GM23338 (cell line): ENCODE measurements around the gene SPPL2C. TPM values are rescaled to one million over a fixed set of nuclear protein-coding genes. Genes with fewer than 3 reads are reported as not detected.

Experiments used
- ATAC-seq: fragments of 200-7000 bp; cut with Tn5 transposase; 3 replicates; pipeline ENCODE4 v1.9.1; 2020
- DNase-seq: peaks from one replicate; pipeline ENCODE4 v3.0.0-alpha.2; 2015; ENCODE audit warnings: low spot score
- H2AFZ ChIP-seq: fragments of 200-600 bp; sonication (generic); 2 replicates; pipeline ENCODE4 v1.8.0; 2016; ENCODE audit warnings: antibody characterized with exemption, mild to moderate bottlenecking, moderate library complexity
- H3F3A ChIP-seq: fragments of 200-600 bp; sonication (generic); replicated peaks from 2 replicates; pipeline ENCODE4 v1.8.0; 2017; ENCODE audit warnings: antibody characterized with exemption, mixed run types, low read depth
- H3K27ac ChIP-seq: fragments of 200-600 bp; sonication (generic); 2 replicates; pipeline ENCODE4 v1.6.1; 2016; ENCODE audit warnings: low read depth
- H3K27me3 ChIP-seq: fragments of 200-600 bp; sonication (generic); 2 replicates; pipeline ENCODE4 v1.8.0; 2016; ENCODE audit warnings: mild to moderate bottlenecking, mixed run types, moderate library complexity; ENCODE audit not compliant: insufficient read depth
- H3K36me3 ChIP-seq: fragments of 200-600 bp; sonication (generic); 2 replicates; pipeline ENCODE4 v1.8.0; 2016; ENCODE audit warnings: mild to moderate bottlenecking; ENCODE audit not compliant: insufficient read depth
- H3K4me1 ChIP-seq: fragments of 200-600 bp; sonication (generic); 2 replicates; pipeline ENCODE4 v1.8.0; 2016; ENCODE audit warnings: mild to moderate bottlenecking, moderate library complexity; ENCODE audit not compliant: insufficient read depth
- H3K4me2 ChIP-seq: fragments of 200-600 bp; sonication (generic); 2 replicates; pipeline ENCODE4 v1.7.1; 2017; ENCODE audit warnings: mixed run types
- H3K4me3 ChIP-seq: fragments of 200-600 bp; sonication (generic); 2 replicates; pipeline ENCODE4 v1.6.1; 2016; ENCODE audit warnings: mixed run types
- H3K79me2 ChIP-seq: fragments of 200-600 bp; sonication (generic); replicated peaks from 2 replicates; pipeline ENCODE4 v1.8.0; 2017; ENCODE audit warnings: mild to moderate bottlenecking; ENCODE audit not compliant: insufficient read depth
- H3K9me2 ChIP-seq: fragments of 200-600 bp; sonication (generic); 2 replicates; pipeline ENCODE4 v1.8.0; 2017; ENCODE audit not compliant: insufficient read depth
- H4K20me1 ChIP-seq: fragments of 200-600 bp; sonication (generic); replicated peaks from 2 replicates; pipeline ENCODE4 v1.8.0; 2017; ENCODE audit warnings: mild to moderate bottlenecking; ENCODE audit not compliant: insufficient read depth
- H3K27ac Mint-ChIP-seq: 2 replicates; pipeline ENCODE4 v1.8.0; 2020; ENCODE audit warnings: inconsistent platforms, mild to moderate bottlenecking, moderate library complexity, mixed read lengths
- H3K27me3 Mint-ChIP-seq: 3 replicates; pipeline ENCODE4 v1.8.0; 2022; ENCODE audit warnings: low read depth, mild to moderate bottlenecking, moderate library complexity, mixed read lengths, inconsistent platforms; ENCODE audit not compliant: insufficient read depth, poor library complexity
- H3K36me3 Mint-ChIP-seq: 3 replicates; pipeline ENCODE4 v1.8.0; 2021; ENCODE audit warnings: low read depth, mild to moderate bottlenecking, inconsistent platforms, moderate library complexity, mixed read lengths
- H3K4me1 Mint-ChIP-seq: 3 replicates; pipeline ENCODE4 v1.8.0; 2020; ENCODE audit warnings: mild to moderate bottlenecking, inconsistent platforms, mixed read lengths
- H3K4me3 Mint-ChIP-seq: 3 replicates; pipeline ENCODE4 v1.8.0; 2021; ENCODE audit warnings: moderate library complexity, mild to moderate bottlenecking, inconsistent platforms, mixed read lengths
- H3K9me3 Mint-ChIP-seq: 3 replicates; pipeline ENCODE4 v1.8.0; 2020; ENCODE audit warnings: moderate library complexity, mild to moderate bottlenecking, inconsistent platforms, mixed read lengths
- CREB1 ChIP-seq: fragments of 250-450 bp; sonication (Bioruptor Pico); IDR thresholded peaks from 2 replicates; pipeline ENCODE4 v1.5.0; 2020; ENCODE audit warnings: low read depth, mild to moderate bottlenecking, moderate library complexity
- CTCF ChIP-seq, 2 experiments: fragments of 200-600 bp in 1 of 2; sonication (generic) in 1 of 2; conservative IDR thresholded peaks; 2 replicates each; pipeline versions ENCODE4 v1.5.1 to v1.6.1; 2016 to 2017; ENCODE audit warnings: antibody characterized with exemption in 2 of 2, low read depth in 2 of 2, mild to moderate bottlenecking in 2 of 2, moderate library complexity in 1 of 2
- ETS1 ChIP-seq: IDR thresholded peaks from 2 replicates; pipeline ENCODE4 v1.6.1; 2016; ENCODE audit warnings: antibody characterized with exemption
- EZH2 ChIP-seq: fragments of 200-600 bp; sonication (generic); IDR thresholded peaks from one replicate; pipeline ENCODE4 v1.8.0; 2017; ENCODE audit warnings: antibody characterized with exemption, mild to moderate bottlenecking, low read depth; ENCODE audit not compliant: unreplicated experiment
- EZH2phosphoT487 ChIP-seq: fragments of 200-600 bp; sonication (generic); IDR thresholded peaks from one replicate; pipeline ENCODE4 v1.8.1; 2018; ENCODE audit warnings: antibody characterized with exemption; ENCODE audit not compliant: unreplicated experiment
- JUNB ChIP-seq: IDR thresholded peaks from one replicate; pipeline ENCODE4 v1.6.1; 2016; ENCODE audit warnings: antibody characterized with exemption; ENCODE audit not compliant: unreplicated experiment
- NANOG ChIP-seq: IDR thresholded peaks from 2 replicates; pipeline ENCODE4 v1.6.1; 2016; ENCODE audit warnings: antibody characterized with exemption, borderline replicate concordance
- POLR2AphosphoS5 ChIP-seq: IDR thresholded peaks from 2 replicates; pipeline ENCODE4 v1.6.1; 2016; ENCODE audit warnings: antibody characterized with exemption, low read depth
- REST ChIP-seq: IDR thresholded peaks from one replicate; pipeline ENCODE4 v1.6.1; 2018; ENCODE audit warnings: antibody characterized with exemption; ENCODE audit not compliant: unreplicated experiment
- STAT1 ChIP-seq: IDR thresholded peaks from one replicate; pipeline ENCODE4 v1.6.1; 2016; ENCODE audit warnings: antibody characterized with exemption; ENCODE audit not compliant: unreplicated experiment
- ZNF114 ChIP-seq: fragments of 250-450 bp; sonication (Bioruptor Pico); IDR thresholded peaks from 2 replicates; pipeline ENCODE4 v1.5.0; 2020; ENCODE audit warnings: mild to moderate bottlenecking, moderate library complexity
- ZNF331 ChIP-seq: fragments of 250-450 bp; sonication (Bioruptor Pico); IDR thresholded peaks from 2 replicates; pipeline ENCODE4 v1.5.0; 2020; ENCODE audit warnings: low read depth, mild to moderate bottlenecking, moderate library complexity
- ZNF462 ChIP-seq: fragments of 250-450 bp; sonication (Bioruptor Pico); IDR thresholded peaks from 2 replicates; pipeline ENCODE4 v1.5.0; 2020; ENCODE audit warnings: mild to moderate bottlenecking, moderate library complexity
- polyA plus RNA-seq: library from polyadenylated mRNA; unstranded; fragments of >200 nt; fragmentation: Nextera tagmentation; extraction: Ambion mirVana; gene quantifications from 2 replicates; pipeline ENCODE4 v1.2.1, GENCODE V29; 2016
- total RNA-seq: library from RNA; depleted of rRNA; stranded (reverse); fragments of >200 nt; shearing (Covaris generic); gene quantifications from 2 replicates; pipeline ENCODE4 v1.2.3, GENCODE V29; 2014

SPPL2C gene
- total and polyA plus RNA-seq, 2 experiments from 2014 or later: 0.14 TPM; not detected in 1

- ATAC-seq (no peak), DNase-seq (no peak)
- Mint-ChIP-seq H3K4me1 (no peaks in the 10 kb centered on the region), H3K27ac (no peak overlapping the region), H3K4me3 (no peak overlapping the region), H3K36me3 (no peaks in the 10 kb centered on the region), H3K27me3 (peaks cover 10% of the 10 kb centered on the region), H3K9me3 (no peaks in the 10 kb centered on the region)
- Histone ChIP-seq H3K27me3 (no peaks in the 10 kb centered on the region), H3K27ac (no peak overlapping the region), H3F3A (no peaks in the 10 kb centered on the region), H3K79me2 (no peaks in the 10 kb centered on the region), H3K9me2 (no peaks in the 10 kb centered on the region), H3K36me3 (no peaks in the 10 kb centered on the region), H3K4me1 (no peaks in the 10 kb centered on the region), H2AFZ (no peak overlapping the region), H3K4me2 (no peak overlapping the region), H3K4me3 (no peak overlapping the region), H4K20me1 (no peaks in the 10 kb centered on the region)
- no peak for TF ChIP-seq POLR2AphosphoS5
- TF ChIP-seq ETS1: no peak
- no peak for TF ChIP-seq JUNB
- no peak for TF ChIP-seq ZNF114
- no peak for TF ChIP-seq CREB1 (CRISPR knock-in tag)
- TF ChIP-seq CTCF (conservative IDR thresholded peaks at IDR 0.05; ENCODE audit: low read depth in 2 of 2): no peak
- TF ChIP-seq ZNF462 (CRISPR knock-in tag): no peak
- no peak for TF ChIP-seq ZNF331 (CRISPR knock-in tag)
- TF ChIP-seq EZH2: no peak
- no peak for TF ChIP-seq REST
- no peak for TF ChIP-seq STAT1
- no peak for TF ChIP-seq EZH2phosphoT487
- TF ChIP-seq NANOG: no peak
Observed at GRCh38 chr17:45828171-45828570, 16.5 kb upstream of the SPPL2C start.
